A549 (cell line): ENCODE measurements around the gene HAUS3. TPM values are rescaled to one million over a fixed set of nuclear protein-coding genes. Genes with fewer than 3 reads are reported as not detected.

Source experiments
- ATAC-seq, 2 experiments: fragments of 200-7000 bp in 1 of 2; fragments of >200 bp in 1 of 2; cut with Nextera tagmentation in 1 of 2; cut with Tn5 transposase in 1 of 2; 3 replicates each; pipeline versions ENCODE4 v1.8.0 to v1.9.1; 2018 to 2020; ENCODE audit warnings: mild to moderate bottlenecking in 1 of 2, moderate library complexity in 1 of 2
- CTCF ChIA-PET: fragments of 300-600 bp; sonication (Branson Sonifier 250); formaldehyde crosslinking; extraction: SDS; loops from one replicate; lab custom pipeline; 2021; ENCODE audit warnings: antibody characterized with exemption, inconsistent platforms; lab: Yijun Ruan, JAX
- POLR2A ChIA-PET: fragments of 350-600 bp; formaldehyde crosslinking; extraction: SDS; loops from one replicate; lab custom pipeline; 2021; ENCODE audit warnings: antibody characterized with exemption, inconsistent platforms; lab: Yijun Ruan, JAX
- DNase-seq, 2 experiments: peaks; one replicate each; pipeline versions ENCODE4 v3.0.0 to v3.0.0-alpha.2; 2011 to 2016; ENCODE audit warnings: low read depth in 1 of 2, low spot score in 1 of 2
- FAIRE-seq: peaks from 2 replicates; lab custom pipeline; 2011; peaks lifted over from hg19 to GRCh38; lab: Jason Lieb, UNC
- H3K27ac ChIP-seq, 2 experiments: fragments of >200 bp; sonication (Bioruptor Twin); formaldehyde crosslinking; 3 replicates each; pipeline ENCODE4 v1.5.1; 2016 to 2017
- H3K4me1 ChIP-seq: fragments of >200 bp; sonication (Bioruptor Twin); formaldehyde crosslinking; 3 replicates; pipeline ENCODE4 v1.6.1; 2016
- H3K4me2 ChIP-seq: fragments of >200 bp; sonication (Bioruptor Twin); formaldehyde crosslinking; 3 replicates; pipeline ENCODE4 v1.6.1; 2016
- H3K4me3 ChIP-seq: fragments of >200 bp; sonication (Bioruptor Twin); formaldehyde crosslinking; 3 replicates; pipeline ENCODE4 v1.5.1; 2016
- H3K9me3 ChIP-seq: fragments of >200 bp; sonication (Bioruptor Twin); formaldehyde crosslinking; 3 replicates; pipeline ENCODE4 v1.6.1; 2016
- CEBPB ChIP-seq, 2 experiments: fragments of >200 bp in 1 of 2; sonication (Bioruptor Twin) in 1 of 2; formaldehyde crosslinking in 1 of 2; IDR thresholded peaks; 2 replicates each; pipeline ENCODE4 v1.6.1; 2012 to 2016
- CHD2 ChIP-seq: fragments of 150-350 bp; IDR thresholded peaks from 2 replicates; pipeline ENCODE4 v1.6.1; 2014; ENCODE audit warnings: low read length; ENCODE audit not compliant: partially characterized antibody
- EHF ChIP-seq: fragments of 250-450 bp; sonication (Bioruptor Pico); IDR thresholded peaks from 2 replicates; pipeline ENCODE4 v1.5.0; 2020; ENCODE audit warnings: mild to moderate bottlenecking
- EHMT2 ChIP-seq: fragments of 200-600 bp; sonication (generic); IDR thresholded peaks from 2 replicates; pipeline ENCODE4 v1.6.1; 2016; ENCODE audit warnings: antibody characterized with exemption, low read depth, mild to moderate bottlenecking, moderate library complexity
- EP300 ChIP-seq, 2 experiments: fragments of >200 bp; sonication (Bioruptor Twin); formaldehyde crosslinking; IDR thresholded peaks; 2 replicates in 1 of 2; 3 replicates in 1 of 2; pipeline ENCODE4 v1.6.1; 2016 to 2017
- FOXS1 ChIP-seq: fragments of 250-450 bp; sonication (Bioruptor Pico); IDR thresholded peaks from 2 replicates; pipeline ENCODE4 v1.5.0; 2020; ENCODE audit warnings: mild to moderate bottlenecking, moderate library complexity
- HEYL ChIP-seq: fragments of 250-450 bp; sonication (Bioruptor Pico); IDR thresholded peaks from 2 replicates; pipeline ENCODE4 v1.8.0; 2021; ENCODE audit warnings: mild to moderate bottlenecking, moderate library complexity
- JUN ChIP-seq, 2 experiments: fragments of >200 bp; sonication (Bioruptor Twin); formaldehyde crosslinking; IDR thresholded peaks; 2 replicates in 1 of 2; 3 replicates in 1 of 2; pipeline ENCODE4 v1.6.1; 2016 to 2017
- KDM1A ChIP-seq: fragments of 200-600 bp; sonication (generic); IDR thresholded peaks from 2 replicates; pipeline ENCODE4 v1.6.1; 2016; ENCODE audit warnings: low read depth, mild to moderate bottlenecking
- POLR2AphosphoS2 ChIP-seq: conservative IDR thresholded peaks from 2 replicates; pipeline ENCODE4 v1.6.1; 2012; ENCODE audit warnings: low read length, improper control_type of control experiment, inconsistent platforms
- RAD21 ChIP-seq, 2 experiments: fragments of >200 bp in 1 of 2; sonication (Bioruptor Twin) in 1 of 2; formaldehyde crosslinking in 1 of 2; IDR thresholded peaks in 1 of 2; conservative IDR thresholded peaks in 1 of 2; 2 replicates in 1 of 2; 3 replicates in 1 of 2; pipeline ENCODE4 v1.6.1; 2012 to 2018; ENCODE audit warnings: inconsistent platforms in 1 of 2
- RARB ChIP-seq: fragments of 250-450 bp; sonication (Bioruptor Pico); IDR thresholded peaks from 2 replicates; pipeline ENCODE4 v1.8.0; 2021; ENCODE audit warnings: mild to moderate bottlenecking, moderate library complexity
- TFCP2L1 ChIP-seq: fragments of 250-450 bp; sonication (Bioruptor Pico); IDR thresholded peaks from 2 replicates; pipeline ENCODE4 v1.5.0; 2021; ENCODE audit warnings: mild to moderate bottlenecking
- TP53 ChIP-seq: fragments of 250-450 bp; sonication (Bioruptor Pico); IDR thresholded peaks from 2 replicates; pipeline ENCODE4 v1.5.0; 2021; ENCODE audit warnings: mild to moderate bottlenecking, moderate library complexity
- ZC3H11A ChIP-seq: fragments of 450-650 bp; IDR thresholded peaks from 2 replicates; pipeline ENCODE4 v1.6.1; 2014; ENCODE audit warnings: antibody characterized with exemption, mild to moderate bottlenecking
- ZFP36 ChIP-seq: fragments of 450-650 bp; IDR thresholded peaks from 2 replicates; pipeline ENCODE4 v1.6.1; 2014; ENCODE audit warnings: borderline replicate concordance; ENCODE audit not compliant: partially characterized antibody
- ZNF302 ChIP-seq: fragments of 250-450 bp; sonication (Bioruptor Pico); IDR thresholded peaks from 2 replicates; pipeline ENCODE4 v1.9.0; 2021; ENCODE audit warnings: inconsistent platforms, mild to moderate bottlenecking, moderate library complexity
- WGBS: methylation state at CpG from one replicate; pipeline ENCODE4 v1.1.6; 2017; ENCODE audit errors: missing lambda C conversion rate; 5-methylcytosine and 5-hydroxymethylcytosine counted together
- polyA plus RNA-seq, 4 experiments: library from polyadenylated mRNA; depleted of rRNA in 3 of 4; stranded (reverse); fragments of >200 nt; fragmentation: RNase III in 1 of 4; extraction: RNeasy Plus Mini Kit Qiagen cat#74134 plus additional on column Dnase treatment in 1 of 4; gene quantifications; 2 replicates in 3 of 4; 3 replicates in 1 of 4; pipeline ENCODE4 v1.2.3, GENCODE V29; 2011 to 2017
- TF ChIP-seq, protein P1 (sequence below): IDR thresholded peaks from 2 replicates; pipeline ENCODE4 v1.6.1; 2012
- TF ChIP-seq, protein P2 (sequence below): fragments of >200 bp; sonication (Bioruptor Twin); formaldehyde crosslinking; IDR thresholded peaks from 3 replicates; pipeline ENCODE4 v1.6.1; 2016
- TF ChIP-seq, protein P3 (sequence below): IDR thresholded peaks from 2 replicates; pipeline ENCODE4 v1.6.1; 2012
- TF ChIP-seq, protein P4 (sequence below): fragments of 250-450 bp; sonication (Bioruptor Pico); IDR thresholded peaks from 2 replicates; pipeline ENCODE4 v1.5.0; 2020; ENCODE audit warnings: low read depth, mild to moderate bottlenecking, moderate library complexity
- TF ChIP-seq, protein P5 (sequence below): fragments of 150-350 bp; IDR thresholded peaks from 2 replicates; pipeline ENCODE4 v1.6.1; 2014; ENCODE audit warnings: low read depth, mild to moderate bottlenecking, low read length
- TF ChIP-seq, protein P6 (sequence below): IDR thresholded peaks from 2 replicates; pipeline ENCODE4 v1.6.1; 2012; ENCODE audit warnings: low read depth, borderline replicate concordance
- TF ChIP-seq, protein P7 (sequence below): fragments of 250-450 bp; sonication (Bioruptor Pico); IDR thresholded peaks from 2 replicates; pipeline ENCODE4 v1.5.0; 2021; ENCODE audit warnings: mild to moderate bottlenecking, moderate library complexity, borderline replicate concordance
- TF ChIP-seq, protein P8 (sequence below): fragments of >200 bp; sonication (Bioruptor Twin); formaldehyde crosslinking; IDR thresholded peaks from 2 replicates; pipeline ENCODE4 v1.6.1; 2016

The HAUS3 gene
- polyA plus RNA-seq, 2 of the 4 experiments (the other 2 are of a cell fraction), result 7.7 to 10.6 TPM

DNA sequence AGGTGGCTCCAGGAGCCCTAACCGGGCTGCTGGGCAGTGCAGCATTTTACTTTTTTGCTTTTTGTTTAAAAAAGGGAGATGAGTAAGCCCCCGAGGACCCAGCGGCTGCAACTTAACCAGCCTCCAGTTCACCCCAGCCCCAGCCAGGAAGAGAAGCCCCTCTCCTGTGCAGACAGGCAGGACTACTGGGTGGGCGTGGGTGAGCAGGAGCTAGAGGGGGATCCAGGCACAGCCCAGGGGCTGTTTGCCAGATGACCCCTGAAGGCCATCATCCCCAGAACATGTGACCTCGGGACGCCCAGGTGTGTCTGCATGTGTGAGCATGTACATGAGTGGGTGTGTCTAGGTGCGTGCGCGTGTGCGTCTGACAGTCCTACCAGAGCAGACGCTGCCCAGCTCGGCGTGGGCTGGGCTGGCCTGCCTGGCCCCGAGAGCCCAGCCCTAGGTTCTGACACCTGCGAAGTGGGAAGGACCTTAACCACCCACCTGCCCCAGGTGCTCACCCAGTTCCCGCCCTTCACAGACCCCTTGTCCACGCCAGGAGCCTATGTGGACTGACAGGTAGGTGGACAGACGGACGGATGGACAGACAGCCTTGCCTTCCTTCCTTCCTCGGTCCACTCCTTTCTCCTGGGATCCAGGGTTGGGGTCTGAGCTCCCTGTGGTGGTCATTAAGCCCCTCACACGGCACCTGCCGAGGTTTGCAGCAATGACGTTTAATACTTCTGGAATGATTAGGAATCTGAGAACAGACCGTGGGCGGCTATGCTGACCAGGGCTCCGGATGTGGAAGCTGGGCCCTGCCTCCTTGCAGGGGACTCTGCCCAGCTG is 7.8 kb upstream of the HAUS3 start:
- no peaks in the 10 kb centered on the region for H3K4me1 ChIP-seq
- no peak for TF ChIP-seq RAD21 (conservative IDR thresholded peaks at IDR 0.05 in 1 of 2, IDR thresholded peaks at IDR 0.05 in 1 of 2)
- no peak for TF ChIP-seq POLR2AphosphoS2
- TF ChIP-seq, protein P1, sequence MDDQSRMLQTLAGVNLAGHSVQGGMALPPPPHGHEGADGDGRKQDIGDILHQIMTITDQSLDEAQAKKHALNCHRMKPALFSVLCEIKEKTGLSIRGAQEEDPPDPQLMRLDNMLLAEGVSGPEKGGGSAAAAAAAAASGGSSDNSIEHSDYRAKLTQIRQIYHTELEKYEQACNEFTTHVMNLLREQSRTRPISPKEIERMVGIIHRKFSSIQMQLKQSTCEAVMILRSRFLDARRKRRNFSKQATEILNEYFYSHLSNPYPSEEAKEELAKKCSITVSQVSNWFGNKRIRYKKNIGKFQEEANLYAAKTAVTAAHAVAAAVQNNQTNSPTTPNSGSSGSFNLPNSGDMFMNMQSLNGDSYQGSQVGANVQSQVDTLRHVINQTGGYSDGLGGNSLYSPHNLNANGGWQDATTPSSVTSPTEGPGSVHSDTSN, result no peak
- TF ChIP-seq TP53 (CRISPR knock-in tag), result no peak
- TF ChIP-seq ZFP36, result no peak
- TF ChIP-seq CEBPB (IDR thresholded peaks at IDR 0.05), result no peak
- no peak for TF ChIP-seq JUN (IDR thresholded peaks at IDR 0.05)
- TF ChIP-seq EHF, result no peak
- no peak for TF ChIP-seq TFCP2L1 (CRISPR knock-in tag)
- TF ChIP-seq EP300 (IDR thresholded peaks at IDR 0.05), result no peak
- TF ChIP-seq KDM1A, result no peak
- TF ChIP-seq, protein P2, sequence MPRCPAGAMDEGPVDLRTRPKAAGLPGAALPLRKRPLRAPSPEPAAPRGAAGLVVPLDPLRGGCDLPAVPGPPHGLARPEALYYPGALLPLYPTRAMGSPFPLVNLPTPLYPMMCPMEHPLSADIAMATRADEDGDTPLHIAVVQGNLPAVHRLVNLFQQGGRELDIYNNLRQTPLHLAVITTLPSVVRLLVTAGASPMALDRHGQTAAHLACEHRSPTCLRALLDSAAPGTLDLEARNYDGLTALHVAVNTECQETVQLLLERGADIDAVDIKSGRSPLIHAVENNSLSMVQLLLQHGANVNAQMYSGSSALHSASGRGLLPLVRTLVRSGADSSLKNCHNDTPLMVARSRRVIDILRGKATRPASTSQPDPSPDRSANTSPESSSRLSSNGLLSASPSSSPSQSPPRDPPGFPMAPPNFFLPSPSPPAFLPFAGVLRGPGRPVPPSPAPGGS, result no peak
- no peak for TF ChIP-seq ZC3H11A
- TF ChIP-seq, protein P3, sequence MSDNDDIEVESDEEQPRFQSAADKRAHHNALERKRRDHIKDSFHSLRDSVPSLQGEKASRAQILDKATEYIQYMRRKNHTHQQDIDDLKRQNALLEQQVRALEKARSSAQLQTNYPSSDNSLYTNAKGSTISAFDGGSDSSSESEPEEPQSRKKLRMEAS, result no peak
- TF ChIP-seq HEYL (CRISPR knock-in tag), result no peak
- TF ChIP-seq, protein P4, sequence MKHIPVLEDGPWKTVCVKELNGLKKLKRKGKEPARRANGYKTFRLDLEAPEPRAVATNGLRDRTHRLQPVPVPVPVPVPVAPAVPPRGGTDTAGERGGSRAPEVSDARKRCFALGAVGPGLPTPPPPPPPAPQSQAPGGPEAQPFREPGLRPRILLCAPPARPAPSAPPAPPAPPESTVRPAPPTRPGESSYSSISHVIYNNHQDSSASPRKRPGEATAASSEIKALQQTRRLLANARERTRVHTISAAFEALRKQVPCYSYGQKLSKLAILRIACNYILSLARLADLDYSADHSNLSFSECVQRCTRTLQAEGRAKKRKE (CRISPR knock-in tag), result no peak
- TF ChIP-seq, protein P5, sequence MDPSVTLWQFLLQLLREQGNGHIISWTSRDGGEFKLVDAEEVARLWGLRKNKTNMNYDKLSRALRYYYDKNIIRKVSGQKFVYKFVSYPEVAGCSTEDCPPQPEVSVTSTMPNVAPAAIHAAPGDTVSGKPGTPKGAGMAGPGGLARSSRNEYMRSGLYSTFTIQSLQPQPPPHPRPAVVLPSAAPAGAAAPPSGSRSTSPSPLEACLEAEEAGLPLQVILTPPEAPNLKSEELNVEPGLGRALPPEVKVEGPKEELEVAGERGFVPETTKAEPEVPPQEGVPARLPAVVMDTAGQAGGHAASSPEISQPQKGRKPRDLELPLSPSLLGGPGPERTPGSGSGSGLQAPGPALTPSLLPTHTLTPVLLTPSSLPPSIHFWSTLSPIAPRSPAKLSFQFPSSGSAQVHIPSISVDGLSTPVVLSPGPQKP, result no peak
- H3K27ac ChIP-seq, result no peak overlapping the region
- no peak overlapping the region for H3K4me2 ChIP-seq
- H3K4me3 ChIP-seq, result no peak overlapping the region
- ATAC-seq, result no peak
- 91% methylated on average over 10 of the region's 26 CpGs for WGBS
- ChIA-PET POLR2A (no interaction called here), CTCF (interaction anchor here (0.6 to 2.2 kb wide), 2 partner anchors 29 to 66 kb away, joined by 3 to 6 read pairs; no protein-coding TSS in a partner anchor)
- no peak for FAIRE-seq
- no peak for DNase-seq
- H3K9me3 ChIP-seq, result no peaks in the 10 kb centered on the region

DNA sequence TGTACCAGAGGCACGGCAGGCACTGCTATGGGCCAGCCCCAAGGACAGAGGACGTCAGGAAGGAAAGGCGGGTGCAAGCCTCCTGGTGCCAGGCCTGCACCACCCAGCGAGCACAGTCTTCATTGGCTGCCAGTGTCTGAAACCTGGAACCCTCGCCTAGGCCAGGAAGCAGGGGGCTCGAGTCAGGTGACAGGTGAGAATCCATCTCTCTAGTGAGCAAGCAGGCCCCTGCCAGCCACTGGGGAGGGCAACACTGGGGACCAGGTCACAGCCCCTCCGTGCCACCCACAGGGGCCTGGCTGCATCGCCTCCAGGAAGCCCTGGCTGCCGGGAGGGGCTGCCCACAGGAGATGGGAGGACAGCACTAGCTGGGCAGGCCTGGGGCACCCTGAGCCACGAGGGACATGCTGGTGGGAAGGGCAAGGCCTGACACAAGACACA is 6.9 kb upstream of the HAUS3 start:
- ChIA-PET POLR2A (no interaction called here), CTCF (interaction anchor here (2.2 kb wide), 1 partner anchor 28 kb away, joined by 6 read pairs; no protein-coding TSS in a partner anchor)
- no peak for ATAC-seq
- H3K9me3 ChIP-seq, result no peaks in the 10 kb centered on the region
- FAIRE-seq, result no peak
- no peak overlapping the region for H3K4me2 ChIP-seq
- 83% methylated on average over 6 of the region's 10 CpGs for WGBS
- DNase-seq, result no peak
- no peak overlapping the region for H3K27ac ChIP-seq
- TF ChIP-seq, protein P6, sequence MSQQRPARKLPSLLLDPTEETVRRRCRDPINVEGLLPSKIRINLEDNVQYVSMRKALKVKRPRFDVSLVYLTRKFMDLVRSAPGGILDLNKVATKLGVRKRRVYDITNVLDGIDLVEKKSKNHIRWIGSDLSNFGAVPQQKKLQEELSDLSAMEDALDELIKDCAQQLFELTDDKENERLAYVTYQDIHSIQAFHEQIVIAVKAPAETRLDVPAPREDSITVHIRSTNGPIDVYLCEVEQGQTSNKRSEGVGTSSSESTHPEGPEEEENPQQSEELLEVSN, result no peak
- TF ChIP-seq, protein P2, result no peak
- no peak for TF ChIP-seq ZC3H11A
- no peak for TF ChIP-seq ZNF302 (CRISPR knock-in tag)
- no peak for TF ChIP-seq EP300 (IDR thresholded peaks at IDR 0.05)
- TF ChIP-seq, protein P7, sequence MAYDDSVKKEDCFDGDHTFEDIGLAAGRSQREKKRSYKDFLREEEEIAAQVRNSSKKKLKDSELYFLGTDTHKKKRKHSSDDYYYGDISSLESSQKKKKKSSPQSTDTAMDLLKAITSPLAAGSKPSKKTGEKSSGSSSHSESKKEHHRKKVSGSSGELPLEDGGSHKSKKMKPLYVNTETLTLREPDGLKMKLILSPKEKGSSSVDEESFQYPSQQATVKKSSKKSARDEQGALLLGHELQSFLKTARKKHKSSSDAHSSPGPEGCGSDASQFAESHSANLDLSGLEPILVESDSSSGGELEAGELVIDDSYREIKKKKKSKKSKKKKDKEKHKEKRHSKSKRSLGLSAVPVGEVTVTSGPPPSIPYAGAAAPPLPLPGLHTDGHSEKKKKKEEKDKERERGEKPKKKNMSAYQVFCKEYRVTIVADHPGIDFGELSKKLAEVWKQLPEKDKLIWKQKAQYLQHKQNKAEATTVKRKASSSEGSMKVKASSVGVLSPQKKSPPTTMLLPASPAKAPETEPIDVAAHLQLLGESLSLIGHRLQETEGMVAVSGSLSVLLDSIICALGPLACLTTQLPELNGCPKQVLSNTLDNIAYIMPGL (CRISPR knock-in tag), result no peak
- TF ChIP-seq, protein P3, result no peak
- TF ChIP-seq RARB (CRISPR knock-in tag), result no peak
- TF ChIP-seq JUN (IDR thresholded peaks at IDR 0.05), result no peak
- no peak for TF ChIP-seq FOXS1
- TF ChIP-seq, protein P8, sequence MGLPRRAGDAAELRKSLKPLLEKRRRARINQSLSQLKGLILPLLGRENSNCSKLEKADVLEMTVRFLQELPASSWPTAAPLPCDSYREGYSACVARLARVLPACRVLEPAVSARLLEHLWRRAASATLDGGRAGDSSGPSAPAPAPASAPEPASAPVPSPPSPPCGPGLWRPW, result no peak
- no peak for TF ChIP-seq RAD21 (conservative IDR thresholded peaks at IDR 0.05 in 1 of 2, IDR thresholded peaks at IDR 0.05 in 1 of 2)
- TF ChIP-seq CHD2, result no peak
- no peak for TF ChIP-seq EHMT2
- H3K4me3 ChIP-seq, result no peak overlapping the region
- H3K4me1 ChIP-seq, result no peaks in the 10 kb centered on the region
